OCI-LY3 (cell line): ENCODE measurements around the gene SPATA2.

Experiments
- H2AFZ ChIP-seq: fragments of 200-600, 300-600 bp; shearing (Covaris generic); 2 replicates; pipeline ENCODE4 v1.6.0; 2014; ENCODE audit warnings: antibody characterized with exemption, low read depth, low read length
- H3K27ac ChIP-seq: fragments of 200-600, 300-600 bp; sonication (generic); 2 replicates; pipeline ENCODE4 v1.5.1; 2014; ENCODE audit warnings: mild to moderate bottlenecking, low read length, moderate library complexity, mixed read lengths
- H3K27me3 ChIP-seq: fragments of 200-600, 300-600 bp; sonication (generic); 2 replicates; pipeline ENCODE4 v1.6.1; 2014; ENCODE audit warnings: low read depth, low read length, mixed read lengths
- H3K36me3 ChIP-seq: fragments of 200-600, 300-600 bp; sonication (generic); replicated peaks from 2 replicates; pipeline ENCODE3; 2014; ENCODE audit warnings: low read depth, low read length, mixed read lengths
- H3K4me1 ChIP-seq: fragments of 300-600, 200-600 bp; sonication (generic); 2 replicates; pipeline ENCODE4 v1.6.1; 2014; ENCODE audit warnings: low read length, mixed read lengths
- H3K4me2 ChIP-seq: fragments of 200-600, 300-600 bp; sonication (generic); 2 replicates; pipeline ENCODE4 v1.6.1; 2014; ENCODE audit warnings: low read length, mixed read lengths
- H3K4me3 ChIP-seq: fragments of 300-600, 200-600 bp; sonication (generic); 2 replicates; pipeline ENCODE4 v1.5.1; 2014; ENCODE audit warnings: antibody characterized with exemption, mild to moderate bottlenecking, low read length, moderate library complexity
- H3K79me2 ChIP-seq: fragments of 300-600, 200-600 bp; shearing (Covaris generic); 2 replicates; pipeline ENCODE4 v1.6.1; 2014; ENCODE audit warnings: mild to moderate bottlenecking, low read length, mixed read lengths
- H3K9ac ChIP-seq: fragments of 300-600, 200-600 bp; shearing (Covaris generic); 2 replicates; pipeline ENCODE4 v1.6.0; 2014; ENCODE audit warnings: mild to moderate bottlenecking, low read length, moderate library complexity
- H3K9me3 ChIP-seq: fragments of 200-600, 300-600 bp; shearing (Covaris generic); 2 replicates; pipeline ENCODE4 v1.6.1; 2014; ENCODE audit warnings: low read length, mixed read lengths; ENCODE audit not compliant: insufficient read depth
- H4K20me1 ChIP-seq: fragments of 200-600, 300-600 bp; sonication (generic); 2 replicates; pipeline ENCODE4 v1.6.1; 2016; ENCODE audit warnings: low read length, mixed read lengths; ENCODE audit not compliant: insufficient read depth
- EZH2phosphoT487 ChIP-seq: fragments of 200-600 bp; shearing (Covaris generic); IDR thresholded peaks from 2 replicates; pipeline ENCODE4 v1.6.1; 2018; ENCODE audit warnings: antibody characterized with exemption, mixed run types, low read depth
- TF ChIP-seq, protein P1 (sequence below): fragments of 200-600, 300-600 bp; sonication (generic); IDR thresholded peaks from 2 replicates; pipeline ENCODE4 v1.5.1; 2014; ENCODE audit warnings: antibody characterized with exemption, low read length, low read depth

The SPATA2 gene

DNA sequence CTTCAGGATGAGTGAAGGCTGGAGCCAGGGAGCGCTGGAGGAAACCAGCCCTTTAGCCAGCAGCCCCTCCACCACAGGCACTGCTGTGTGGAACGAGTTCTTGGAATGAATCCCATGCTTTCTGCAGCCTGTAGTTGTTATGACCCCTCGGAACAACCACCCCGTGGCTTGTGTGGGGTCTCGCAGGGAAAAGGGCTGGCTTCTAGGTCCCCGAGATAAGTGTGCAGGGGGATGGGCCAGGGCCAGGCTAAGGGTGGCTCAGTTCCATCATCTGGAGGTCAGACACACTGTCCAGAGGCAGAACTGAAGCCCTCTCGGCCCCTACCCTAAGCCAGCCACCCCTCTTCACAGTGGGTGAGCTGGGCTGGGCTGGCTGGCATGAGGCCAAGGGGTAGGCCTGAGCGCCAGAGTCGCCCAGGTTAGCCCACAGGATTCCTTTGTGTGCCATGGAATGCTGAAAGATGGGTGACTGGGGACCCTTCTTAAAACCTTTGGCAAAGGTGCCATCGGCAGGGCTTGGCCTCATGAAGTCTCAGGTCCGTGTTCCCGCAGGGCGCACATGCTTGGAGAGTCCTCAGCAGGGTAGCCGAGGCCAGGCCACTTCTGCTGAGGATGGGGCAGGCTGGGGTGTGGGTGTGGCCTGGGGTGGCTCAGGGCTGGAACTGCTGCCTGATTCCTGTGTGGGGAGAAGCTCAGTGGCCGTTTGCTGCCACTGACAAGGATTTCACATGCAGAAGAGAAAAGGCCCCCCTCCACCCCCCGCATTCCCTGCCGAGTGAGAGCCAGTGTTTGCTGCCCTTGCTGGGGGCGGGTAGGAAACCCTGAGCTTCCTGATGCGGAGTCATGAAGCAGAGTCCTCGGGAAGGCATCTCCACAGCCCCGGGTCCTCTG, 24.6 kb downstream of the SPATA2 start:
- Histone ChIP-seq H4K20me1 (no peaks in the 10 kb centered on the region), H3K4me3 (no peak overlapping the region), H3K36me3 (peaks cover 22% of the 10 kb centered on the region), H3K79me2 (peaks cover 18% of the 10 kb centered on the region; the same call in 1 of the 2 replicates), H3K4me2 (no peak overlapping the region), H3K9me3 (no peaks in the 10 kb centered on the region), H3K4me1 (peaks cover 48% of the 10 kb centered on the region), H3K27me3 (no peaks in the 10 kb centered on the region), H2AFZ (no peak overlapping the region), H3K9ac (no peak overlapping the region), H3K27ac (no peak overlapping the region)
- TF ChIP-seq, protein P1, sequence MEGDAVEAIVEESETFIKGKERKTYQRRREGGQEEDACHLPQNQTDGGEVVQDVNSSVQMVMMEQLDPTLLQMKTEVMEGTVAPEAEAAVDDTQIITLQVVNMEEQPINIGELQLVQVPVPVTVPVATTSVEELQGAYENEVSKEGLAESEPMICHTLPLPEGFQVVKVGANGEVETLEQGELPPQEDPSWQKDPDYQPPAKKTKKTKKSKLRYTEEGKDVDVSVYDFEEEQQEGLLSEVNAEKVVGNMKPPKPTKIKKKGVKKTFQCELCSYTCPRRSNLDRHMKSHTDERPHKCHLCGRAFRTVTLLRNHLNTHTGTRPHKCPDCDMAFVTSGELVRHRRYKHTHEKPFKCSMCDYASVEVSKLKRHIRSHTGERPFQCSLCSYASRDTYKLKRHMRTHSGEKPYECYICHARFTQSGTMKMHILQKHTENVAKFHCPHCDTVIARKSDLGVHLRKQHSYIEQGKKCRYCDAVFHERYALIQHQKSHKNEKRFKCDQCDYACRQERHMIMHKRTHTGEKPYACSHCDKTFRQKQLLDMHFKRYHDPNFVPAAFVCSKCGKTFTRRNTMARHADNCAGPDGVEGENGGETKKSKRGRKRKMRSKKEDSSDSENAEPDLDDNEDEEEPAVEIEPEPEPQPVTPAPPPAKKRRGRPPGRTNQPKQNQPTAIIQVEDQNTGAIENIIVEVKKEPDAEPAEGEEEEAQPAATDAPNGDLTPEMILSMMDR, result no peak
- no peak for TF ChIP-seq EZH2phosphoT487

DNA sequence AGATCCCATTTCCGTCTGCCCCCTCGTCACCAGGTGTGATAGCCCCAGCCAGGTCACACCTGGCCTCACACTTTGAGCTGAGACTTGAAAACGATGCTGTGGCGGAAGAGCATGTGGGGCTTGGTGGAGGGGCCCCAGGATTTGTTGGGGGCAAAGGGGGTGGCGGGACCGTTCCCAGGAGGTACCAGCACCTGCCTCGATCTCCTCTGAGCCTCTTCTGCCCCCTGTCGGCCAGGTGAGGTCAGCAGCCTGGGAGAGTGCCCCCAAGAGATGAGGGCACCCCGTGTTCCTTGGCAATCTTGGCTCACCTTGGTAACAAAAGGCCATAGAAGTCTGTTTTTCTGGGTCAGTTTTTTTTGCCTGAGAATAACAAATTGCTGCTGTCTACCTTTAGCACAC, 25.4 kb downstream of the SPATA2 start:
- no peaks in the 10 kb centered on the region for H3K27me3 ChIP-seq
- peaks cover 41% of the 10 kb centered on the region for H3K4me1 ChIP-seq
- H3K4me2 ChIP-seq, result no peak overlapping the region
- no peaks in the 10 kb centered on the region for H4K20me1 ChIP-seq
- peaks cover 22% of the 10 kb centered on the region for H3K36me3 ChIP-seq
- no peak overlapping the region for H2AFZ ChIP-seq
- H3K27ac ChIP-seq, result no peak overlapping the region
- H3K9me3 ChIP-seq, result no peaks in the 10 kb centered on the region
- TF ChIP-seq, protein P1, result peak; percentile 37
- TF ChIP-seq EZH2phosphoT487, result no peak
- H3K4me3 ChIP-seq, result no peak overlapping the region
- H3K79me2 ChIP-seq, result peaks cover 17% of the 10 kb centered on the region; the same call in 1 of the 2 replicates
- H3K9ac ChIP-seq, result no peak overlapping the region

DNA sequence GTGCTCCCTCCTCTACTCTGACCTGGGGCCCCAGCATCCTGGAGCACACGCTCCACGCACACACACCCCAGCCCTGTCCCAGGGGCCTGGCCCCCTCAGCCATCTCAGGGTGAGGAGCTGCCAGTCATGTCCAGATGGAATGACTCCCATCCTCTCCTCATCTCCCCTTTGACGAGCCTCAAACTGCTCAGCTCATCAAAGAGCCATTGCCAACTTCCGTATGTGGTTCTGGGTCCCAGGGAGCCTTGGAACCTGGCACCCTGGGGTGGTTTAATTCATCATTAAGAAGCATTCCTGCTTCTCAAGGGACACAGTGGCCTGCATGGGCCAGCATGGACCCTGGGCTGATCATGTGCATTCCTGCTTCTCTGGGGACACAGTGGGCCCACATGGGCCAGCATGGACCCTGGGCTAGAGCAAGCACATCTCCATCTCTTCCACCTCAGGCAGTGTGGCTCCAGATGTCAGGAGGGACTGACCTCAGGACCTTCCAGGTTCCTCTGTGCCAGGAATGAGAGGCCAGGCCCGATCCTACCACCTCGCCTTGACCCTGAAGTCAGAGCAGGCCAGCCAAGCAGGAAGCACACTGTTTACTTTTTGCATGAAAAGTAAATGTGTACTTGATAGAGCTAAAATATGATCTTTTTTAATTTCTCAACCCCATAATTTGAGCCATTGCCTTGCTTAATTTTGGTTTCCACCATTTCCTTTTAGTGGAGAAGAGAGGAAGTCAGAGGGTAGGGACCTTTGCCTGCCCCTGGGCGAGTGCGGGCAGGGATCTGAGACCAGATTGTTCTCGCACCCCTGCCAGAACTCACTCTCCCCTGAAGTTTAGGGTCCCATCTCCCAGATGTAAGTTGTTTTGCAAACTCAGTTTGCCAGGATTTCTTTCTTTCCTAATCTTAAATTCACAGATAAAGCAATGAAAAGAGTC, 26.1 kb downstream of the SPATA2 start:
- no peak overlapping the region for H3K4me3 ChIP-seq
- H3K79me2 ChIP-seq, result peaks cover 14% of the 10 kb centered on the region; the same call in 1 of the 2 replicates
- peaks cover 27% of the 10 kb centered on the region for H3K36me3 ChIP-seq
- no peak overlapping the region for H3K27ac ChIP-seq
- no peak overlapping the region for H3K9ac ChIP-seq
- no peak overlapping the region for H2AFZ ChIP-seq
- H3K9me3 ChIP-seq, result no peaks in the 10 kb centered on the region
- H3K4me1 ChIP-seq, result peaks cover 34% of the 10 kb centered on the region
- peak overlapping the region; percentile 2; the same call in 1 of the 2 replicates for H3K4me2 ChIP-seq
- H3K27me3 ChIP-seq, result no peaks in the 10 kb centered on the region
- H4K20me1 ChIP-seq, result no peaks in the 10 kb centered on the region
- TF ChIP-seq, protein P1, result no peak
- no peak for TF ChIP-seq EZH2phosphoT487
